HG03439 (cell line): ENCODE data around the gene IGF2.

Experiments
- ATAC-seq: cut with Tn5 transposase; IDR thresholded peaks from one replicate; pipeline ENCODE4 v1.9.1; 2021; ENCODE audit warnings: mild to moderate bottlenecking, moderate library complexity; ENCODE audit not compliant: unreplicated experiment

Gene IGF2

DNA sequence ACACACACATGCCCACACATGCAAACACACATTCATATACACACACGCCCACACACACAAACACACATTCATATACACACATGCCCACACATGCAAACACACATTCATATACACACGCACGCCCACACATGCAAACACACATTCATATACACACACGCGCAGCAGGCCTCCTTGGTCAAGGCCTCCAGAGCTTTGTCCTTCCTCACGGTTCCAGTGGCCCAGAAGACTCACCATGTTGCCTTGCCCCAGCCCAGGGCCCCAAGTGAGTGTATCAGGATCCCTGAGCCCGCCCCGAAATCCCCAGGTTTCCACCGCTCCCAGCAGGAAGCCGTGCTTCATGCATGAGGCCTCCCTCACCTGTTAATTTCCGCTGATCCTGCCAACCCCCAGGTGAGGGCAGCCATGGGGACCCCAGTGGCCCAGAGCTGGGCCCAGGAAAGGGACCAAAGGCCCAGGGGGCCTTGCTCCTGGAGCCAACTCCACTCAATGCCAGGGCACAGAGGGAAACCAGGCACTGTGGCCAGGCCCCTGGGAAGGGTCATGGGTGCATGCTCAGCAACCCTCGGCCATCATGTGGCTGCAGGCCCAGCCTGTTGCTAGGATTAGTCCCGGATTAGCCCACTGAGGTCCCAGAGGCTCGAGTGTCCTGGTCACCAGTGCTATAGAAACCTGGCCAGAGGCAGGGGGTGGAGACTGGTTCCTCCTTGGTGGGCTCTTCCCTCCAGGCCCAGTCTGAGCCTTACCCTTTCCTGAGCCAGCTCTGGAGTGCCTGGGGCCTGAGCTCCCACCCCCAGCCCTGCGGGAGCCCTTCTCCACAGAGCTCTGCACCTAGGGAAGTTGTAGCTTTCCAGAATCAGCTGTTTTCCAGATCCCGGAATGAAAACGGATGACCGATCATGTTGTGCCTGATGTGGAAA, 34.4 kb downstream of the IGF2 start:
- no peak for ATAC-seq

DNA sequence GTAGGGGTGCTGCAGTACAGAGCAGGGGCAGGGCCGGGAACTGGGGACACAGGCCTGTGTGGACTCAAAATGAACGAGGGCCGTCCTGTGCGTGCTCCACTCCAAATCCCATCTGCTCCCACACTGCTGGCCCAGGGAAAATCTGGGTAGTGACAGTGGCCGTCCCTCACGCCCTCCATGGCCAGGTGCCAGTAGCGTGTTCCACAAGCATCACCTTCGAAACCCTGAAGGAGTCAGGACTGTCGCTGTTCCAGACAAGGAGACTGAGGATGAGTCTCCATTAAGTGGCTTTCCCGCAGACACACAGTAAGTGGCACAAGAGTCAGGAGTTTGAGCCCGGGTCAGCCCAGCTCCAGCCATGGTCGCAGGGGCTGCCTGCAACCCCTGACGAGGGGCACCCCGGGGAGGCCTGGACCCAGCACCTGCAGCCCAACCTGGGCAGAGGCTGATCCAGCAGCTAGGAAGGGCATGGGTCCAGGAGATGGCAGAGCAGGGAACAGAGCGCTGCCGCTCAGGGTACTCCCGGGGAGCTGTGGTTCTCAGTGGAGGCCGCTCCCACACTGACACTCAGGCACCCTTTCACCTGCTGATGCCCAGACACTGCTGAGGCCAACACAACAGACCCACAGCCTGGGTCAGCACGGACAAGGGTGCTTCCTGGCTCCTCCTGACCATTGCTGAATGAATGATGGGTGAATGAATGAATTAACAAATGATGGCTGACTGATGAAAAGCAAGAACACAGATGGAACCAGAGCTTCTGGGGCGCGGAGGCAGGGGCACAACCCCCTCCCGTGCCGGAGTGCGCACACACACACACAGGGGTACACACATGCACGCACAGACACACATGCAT, 35.3 kb downstream of the IGF2 start:
- no peak for ATAC-seq

DNA sequence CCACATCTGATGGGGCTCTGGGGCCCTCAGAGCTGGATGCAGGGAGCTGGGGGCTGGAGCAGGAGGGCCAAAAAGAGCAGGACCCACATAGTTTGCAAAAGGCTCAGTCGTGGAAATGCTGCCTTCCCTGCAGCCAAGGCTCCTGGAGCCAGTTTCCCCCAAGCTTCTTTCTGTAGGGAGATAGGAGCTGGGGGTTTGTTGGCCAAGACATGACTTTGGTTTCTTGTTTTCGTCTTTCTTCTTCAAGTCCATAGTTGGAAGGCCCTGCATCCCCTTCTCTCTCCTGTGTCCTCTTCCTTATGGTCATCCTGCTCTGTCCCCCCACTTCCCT, 36.3 kb downstream of the IGF2 start:
- ATAC-seq: no peak

DNA sequence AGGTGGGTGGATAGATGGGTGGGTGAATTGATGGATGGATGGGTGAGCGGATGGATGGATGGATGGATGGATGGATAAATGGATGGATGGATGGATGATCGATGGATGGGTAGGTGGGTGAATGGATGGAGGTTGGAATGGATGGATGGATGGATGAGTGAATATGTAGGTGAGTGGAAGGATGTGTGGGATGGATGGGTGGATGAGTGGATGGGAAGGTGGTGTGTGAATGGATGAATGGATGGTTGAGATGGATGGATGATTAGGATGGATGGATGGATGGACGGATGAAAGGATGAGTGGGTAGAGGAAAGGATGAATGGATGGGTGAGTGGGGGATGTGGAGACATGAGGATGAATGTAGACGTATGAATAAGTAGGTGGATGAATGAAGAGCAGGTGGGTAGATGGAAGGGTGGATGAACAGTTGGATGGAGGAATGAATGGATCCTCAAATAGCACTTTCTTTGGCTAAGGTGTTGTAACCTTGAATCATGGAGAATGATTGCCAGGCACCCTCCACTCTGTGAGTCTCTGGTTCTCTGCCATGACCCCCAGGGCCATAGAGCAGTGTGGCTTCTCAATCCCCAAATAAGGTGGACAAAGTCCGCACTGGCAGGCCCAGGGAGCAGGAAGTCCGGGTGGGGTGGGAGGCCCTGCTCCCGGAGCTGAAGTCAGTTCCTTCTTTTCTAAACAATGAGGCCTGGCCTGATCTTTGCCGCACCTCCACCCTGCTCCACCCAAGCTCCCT, 36.9 kb downstream of the IGF2 start:
- no peak for ATAC-seq

DNA sequence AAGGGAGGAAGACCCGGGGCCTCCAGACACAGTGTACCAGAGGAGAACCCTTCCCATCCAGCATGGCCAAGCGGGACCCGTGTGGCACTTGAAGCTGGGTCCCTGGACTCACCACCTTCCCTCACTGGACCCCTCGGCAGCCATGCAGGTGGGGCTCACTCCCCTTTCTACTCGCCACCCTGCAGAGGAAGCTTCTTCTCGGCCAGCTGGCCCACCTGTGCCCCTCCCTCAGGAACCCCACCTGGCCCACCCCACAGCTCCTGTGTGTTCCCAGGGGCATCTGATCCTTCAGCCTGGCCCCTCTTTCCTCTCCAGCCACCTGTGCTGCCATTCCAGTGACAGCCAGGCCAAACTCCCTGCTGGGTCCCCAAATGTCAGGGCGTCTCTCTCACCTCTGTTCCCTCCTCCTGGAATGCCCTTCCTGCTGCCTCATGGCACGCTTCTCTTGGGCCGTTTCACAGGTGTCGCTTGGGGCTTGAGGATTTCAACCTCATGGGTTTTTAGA, 38.0 kb downstream of the IGF2 start:
- no peak for ATAC-seq

DNA sequence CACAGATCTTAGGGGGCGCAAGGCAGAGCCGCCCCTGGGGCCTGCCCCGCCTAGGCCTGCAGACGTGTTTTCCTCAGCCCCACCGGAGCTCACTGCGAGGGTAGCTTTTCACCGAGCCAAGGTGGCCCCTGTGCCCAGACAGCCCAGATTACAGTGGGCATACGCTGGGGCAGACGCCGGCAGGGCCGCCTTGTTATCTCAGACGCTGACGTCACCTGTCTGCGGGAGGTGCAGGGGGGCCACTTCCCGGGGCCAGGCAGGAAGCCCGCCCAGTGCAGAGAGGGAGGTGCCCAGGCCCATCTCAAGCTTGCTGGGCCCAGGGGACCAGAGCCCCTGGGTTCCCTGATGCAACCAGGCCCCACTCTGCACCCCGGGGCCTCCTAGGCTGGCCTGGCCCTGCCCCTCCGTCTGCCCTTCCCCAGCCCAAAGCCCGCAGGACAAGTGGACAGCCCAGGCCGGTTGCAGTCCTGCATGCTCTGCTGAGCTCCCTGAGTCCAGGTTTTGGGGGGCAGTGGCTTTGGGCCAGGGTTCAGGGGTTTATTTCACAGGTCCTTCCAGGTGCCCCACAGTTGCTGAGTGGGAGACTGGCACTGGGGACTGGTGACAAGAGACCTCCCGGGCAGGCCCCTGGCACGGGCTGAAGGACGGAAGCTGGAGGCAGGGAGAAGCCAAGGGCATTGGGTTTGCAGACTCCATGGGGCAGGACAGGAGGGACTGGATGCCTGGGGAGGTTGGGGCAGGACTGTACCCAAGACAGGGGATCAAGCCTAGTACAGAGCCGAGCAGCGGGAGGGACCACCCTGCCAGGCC, 38.6 kb downstream of the IGF2 start:
- no peak for ATAC-seq

DNA sequence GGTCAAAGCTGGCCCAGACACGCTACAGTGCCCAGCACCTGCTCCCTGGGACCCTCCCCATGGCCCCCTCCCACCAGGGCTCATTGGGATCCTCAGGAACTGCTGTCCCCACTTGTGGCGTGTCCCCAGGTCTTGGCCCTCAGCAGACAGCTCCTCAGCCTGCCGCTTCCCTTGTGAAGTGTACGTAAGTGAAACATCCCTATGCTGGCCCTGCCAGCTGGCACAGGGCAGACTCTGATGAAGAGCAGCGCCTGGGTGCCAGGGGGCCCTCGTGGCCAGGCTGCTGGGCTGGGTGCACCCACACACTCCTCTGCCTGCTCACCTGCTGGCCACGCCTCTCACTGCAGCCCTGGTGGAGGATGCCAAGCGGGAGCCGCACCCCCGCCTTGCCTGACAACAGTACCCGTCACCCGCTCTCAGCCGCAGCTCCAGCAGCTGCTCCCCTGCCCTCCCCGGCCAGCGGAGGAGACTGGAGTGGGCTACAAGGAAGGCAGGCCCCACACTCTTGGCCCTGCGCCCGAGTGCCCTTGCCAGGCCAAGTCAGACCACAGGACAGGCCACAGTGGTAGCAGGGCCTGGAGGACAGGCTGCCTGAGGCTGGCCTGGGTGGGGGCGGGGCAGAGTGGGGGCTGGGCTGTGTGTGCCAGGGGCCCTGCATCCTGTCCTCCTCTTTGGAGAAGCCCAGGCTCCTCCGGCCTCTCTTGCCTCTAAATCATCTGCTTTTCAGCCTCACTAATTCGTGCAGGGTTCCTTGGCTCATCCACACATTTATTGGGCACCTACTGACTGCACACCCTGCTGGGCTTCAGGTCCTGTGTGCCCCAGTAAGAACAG, 39.5 kb downstream of the IGF2 start:
- no peak for ATAC-seq

DNA sequence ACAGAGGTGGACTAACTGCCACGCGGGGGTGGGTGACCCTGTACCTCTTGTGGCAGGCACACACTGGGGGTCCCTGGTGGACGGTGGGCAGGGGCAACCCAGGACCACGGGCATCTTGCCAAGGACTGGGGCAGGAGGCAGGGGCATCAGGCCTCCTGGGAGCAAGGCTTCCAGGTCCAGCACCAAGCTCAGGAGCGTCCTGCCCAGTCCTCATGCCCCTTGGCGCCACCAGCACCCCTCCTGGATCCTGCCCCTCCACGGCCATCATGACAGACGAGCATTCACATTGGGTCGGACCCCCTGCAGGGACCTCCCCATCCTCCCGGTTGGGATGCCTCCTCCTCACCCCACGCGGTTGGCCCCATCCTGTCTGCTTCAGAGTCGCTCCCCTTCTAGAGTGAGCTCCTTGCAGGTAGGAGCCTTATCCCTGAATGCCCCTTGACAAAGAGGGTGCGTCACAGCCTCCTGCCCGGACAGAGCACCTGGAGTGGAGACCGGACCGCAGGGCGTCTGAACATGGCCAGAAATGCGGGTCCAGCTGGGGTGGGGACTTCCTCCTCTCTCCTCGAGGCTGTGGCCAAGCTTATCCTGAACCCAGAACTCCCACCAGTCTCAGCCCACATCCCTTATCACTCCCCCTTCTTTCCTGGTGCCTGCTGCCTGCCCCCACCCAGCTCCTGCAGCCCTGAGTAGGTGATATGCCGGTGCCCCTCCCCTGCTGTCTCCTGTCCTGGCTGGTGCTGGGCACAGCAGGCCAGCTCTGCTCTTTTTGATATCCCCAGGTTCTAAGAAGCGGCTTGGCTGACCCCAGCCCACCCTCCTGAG, 40.3 kb downstream of the IGF2 start:
- no peak for ATAC-seq

DNA sequence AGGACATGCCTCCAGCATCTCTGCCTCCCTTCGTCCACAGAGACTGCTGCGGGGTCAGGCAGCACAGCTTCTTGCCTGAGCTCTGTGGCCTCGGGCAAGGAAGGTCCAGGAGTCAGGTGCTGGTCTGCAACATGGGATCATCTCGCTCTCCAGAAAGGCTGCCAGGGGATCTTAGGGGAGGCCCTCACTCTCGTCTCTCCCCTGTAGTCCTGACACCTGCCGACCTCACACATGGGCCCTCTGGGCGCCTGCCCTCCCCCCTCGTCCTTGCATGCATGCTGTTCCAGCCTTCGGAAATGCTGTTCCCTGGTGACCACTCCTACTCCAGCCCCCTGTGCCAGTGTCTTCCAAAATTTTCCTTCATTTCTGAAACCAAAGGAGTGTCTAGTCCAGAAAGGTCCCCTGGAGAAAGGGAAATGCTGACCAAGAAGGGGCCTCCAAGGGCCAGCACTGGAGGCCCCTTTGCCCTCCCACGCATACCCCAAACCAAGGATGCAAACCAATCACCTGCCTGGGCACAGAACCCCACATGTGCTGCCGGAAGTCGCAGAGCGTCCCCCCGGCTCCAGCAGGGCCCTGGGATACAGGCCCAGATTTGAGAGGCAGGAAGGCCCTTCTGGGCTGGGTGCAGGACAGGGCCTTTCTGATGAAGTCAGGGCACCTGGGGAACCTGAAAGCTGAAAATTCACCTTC, 41.0 kb downstream of the IGF2 start:
- ATAC-seq: no peak

DNA sequence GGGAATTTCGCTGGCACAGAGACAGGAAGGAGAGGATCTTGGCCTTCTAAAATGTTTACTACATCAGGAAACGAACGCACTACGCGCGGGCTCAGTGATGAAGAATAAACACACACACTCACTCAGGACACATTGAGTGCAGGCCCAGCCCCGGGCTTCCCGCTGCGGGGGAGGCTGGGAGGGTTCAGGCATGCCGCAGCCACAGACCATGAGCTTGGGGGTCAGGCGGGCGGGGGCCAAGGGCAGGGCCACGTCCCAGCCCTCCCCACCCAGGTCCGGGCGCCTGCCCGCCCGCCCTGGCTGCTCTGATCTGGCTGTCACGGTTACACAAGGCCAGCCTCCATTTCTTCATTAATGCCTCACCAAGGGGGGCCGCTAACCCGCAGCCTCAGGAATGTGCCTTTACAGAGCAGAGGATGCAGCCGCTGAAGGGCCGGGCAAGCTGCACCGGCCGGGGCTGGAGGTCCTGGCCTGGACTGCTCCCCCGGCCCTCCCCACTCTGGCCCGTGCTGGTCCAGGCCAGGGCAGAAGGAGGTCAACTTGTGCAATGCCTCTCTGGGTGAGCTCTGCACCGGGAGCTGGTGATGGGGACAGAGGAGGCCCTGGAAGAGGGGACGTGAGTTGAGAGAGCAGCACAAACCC, 41.7 kb downstream of the IGF2 start:
- no peak for ATAC-seq

DNA sequence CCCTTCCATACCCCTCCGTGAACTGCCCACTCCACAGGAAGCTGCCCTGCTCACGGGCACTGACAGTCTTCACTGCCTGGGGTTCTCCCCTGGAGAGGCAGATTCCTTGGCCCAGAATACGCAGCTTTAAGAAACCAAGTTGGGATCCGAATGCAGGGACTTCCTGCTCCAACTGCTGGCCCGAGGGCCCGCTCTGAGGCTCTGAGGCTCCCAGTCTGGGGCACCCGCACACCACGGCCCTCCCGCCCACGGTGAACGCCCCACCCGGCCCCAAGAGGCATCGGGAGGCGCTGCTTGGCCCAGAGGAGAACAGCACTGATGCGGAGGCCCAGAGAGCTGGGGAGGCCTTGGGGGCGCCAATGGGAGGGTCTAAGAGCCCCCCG, 42.3 kb downstream of the IGF2 start:
- no peak for ATAC-seq

DNA sequence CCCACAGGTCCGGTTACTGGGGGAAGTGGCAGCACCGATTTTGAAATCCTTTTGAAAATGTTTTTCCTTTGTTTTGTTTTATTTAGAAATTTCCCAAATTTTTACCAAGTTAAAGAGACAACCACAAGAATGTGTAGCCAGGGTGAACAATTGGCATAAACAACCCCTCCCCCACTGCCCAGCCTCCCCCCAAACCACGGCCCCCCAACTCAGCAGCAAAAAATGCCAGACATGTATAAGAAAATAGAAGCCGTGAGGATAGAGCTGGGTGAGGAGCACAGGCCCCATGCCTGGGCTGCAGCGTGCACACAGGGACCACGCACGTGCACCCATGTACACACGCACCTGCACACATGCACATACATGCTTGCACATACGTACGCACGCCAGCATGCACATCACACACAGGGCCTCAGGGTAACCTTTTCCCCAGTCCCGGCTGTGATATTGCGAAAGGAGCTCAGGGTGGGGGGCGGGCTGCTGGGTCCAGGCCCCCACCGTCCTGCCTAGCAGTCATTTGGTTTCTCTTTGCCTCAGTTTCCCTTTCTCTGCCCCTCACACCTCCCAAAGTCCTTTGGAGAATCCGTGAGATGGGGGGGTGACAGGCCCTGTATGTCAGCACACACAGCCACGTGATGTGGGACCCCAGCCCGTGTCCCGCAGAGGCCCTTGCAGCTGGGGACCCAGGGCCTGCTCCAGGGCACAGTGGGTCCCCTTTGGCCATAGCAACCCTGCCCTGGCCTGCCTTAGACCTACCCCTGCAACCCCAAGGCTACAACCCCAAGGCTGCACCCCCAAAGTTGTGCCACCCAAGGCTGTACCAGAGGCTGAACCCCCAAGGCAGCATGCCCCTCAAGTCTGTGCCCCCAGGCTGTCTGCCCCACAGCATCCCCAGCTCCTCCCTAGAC, 42.9 kb downstream of the IGF2 start:
- ATAC-seq: no peak

DNA sequence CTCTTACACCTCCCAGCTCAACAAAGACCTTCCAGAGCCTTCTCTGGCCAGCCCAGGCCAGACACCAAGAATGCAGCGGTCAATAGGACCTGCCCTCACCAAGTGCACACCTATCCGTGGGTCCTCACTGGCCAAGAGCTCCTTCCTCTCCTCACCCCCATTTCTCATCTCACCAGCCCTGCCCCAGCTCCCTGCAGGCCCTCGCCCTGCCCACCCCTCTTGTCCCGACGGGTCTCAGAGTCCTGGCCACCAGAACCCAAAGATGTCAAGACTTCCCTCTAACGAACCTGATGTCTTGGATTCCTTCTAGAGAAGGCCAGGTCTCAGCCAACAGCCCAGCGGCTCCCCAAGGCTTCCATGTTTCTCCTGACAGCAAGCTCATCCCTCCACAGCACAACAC, 43.6 kb downstream of the IGF2 start:
- ATAC-seq: no peak

DNA sequence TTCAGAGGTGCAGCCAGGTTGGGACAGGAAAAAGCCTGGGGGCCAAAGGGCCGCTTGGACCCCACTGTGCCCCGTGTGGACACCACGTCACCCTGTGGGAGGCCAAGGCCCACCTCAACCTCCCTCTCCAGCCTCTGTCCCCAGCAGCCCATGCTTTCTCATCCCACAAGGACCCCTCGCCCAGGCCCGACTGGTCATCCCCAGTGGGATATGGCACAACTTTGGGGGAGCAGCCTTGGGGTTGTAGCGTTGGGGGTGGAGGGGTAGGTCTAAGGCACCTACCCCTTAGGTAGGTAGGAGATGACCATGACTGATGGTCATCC, 44.0 kb downstream of the IGF2 start:
- no peak for ATAC-seq

DNA sequence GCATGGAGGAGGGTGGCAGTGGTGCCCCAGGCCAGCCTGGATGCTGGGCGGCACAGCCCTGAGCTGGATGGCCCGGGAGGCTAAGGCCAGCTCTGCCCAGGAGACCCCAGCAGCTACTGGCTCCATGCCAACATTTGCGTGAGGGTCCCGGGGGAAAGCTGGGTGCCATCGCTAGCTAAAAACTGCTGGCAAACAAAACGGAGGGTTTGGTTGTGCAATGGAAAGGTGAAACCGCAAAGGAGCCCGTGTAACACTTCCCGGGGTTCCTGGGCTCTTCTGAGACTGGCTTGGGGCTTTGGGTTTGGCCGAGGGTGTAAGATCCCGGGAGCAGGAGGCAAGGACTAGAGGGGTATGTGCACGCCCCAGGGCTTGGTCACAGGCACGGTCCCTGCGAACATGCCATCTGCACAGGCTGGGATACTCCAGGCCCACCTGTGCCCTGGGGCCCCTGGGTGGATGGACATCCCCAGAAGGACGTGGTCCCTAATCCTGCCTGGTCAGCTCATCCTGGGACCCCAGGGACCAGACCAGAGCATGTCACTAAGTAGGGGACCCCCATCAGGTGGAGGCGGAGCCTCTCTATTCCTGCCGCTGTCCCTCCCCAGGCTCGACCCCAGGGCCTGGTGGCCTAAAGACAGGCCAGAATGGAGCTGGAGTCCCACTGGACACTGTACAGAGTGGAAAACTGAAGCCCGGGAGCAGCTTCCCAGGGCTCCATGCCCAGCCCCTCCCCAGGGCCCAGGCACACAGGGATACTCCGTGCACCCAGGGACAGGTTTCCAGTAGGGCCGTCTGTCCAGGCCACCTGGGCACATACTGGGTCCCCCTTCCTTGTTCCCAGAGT, 44.6 kb downstream of the IGF2 start:
- no peak for ATAC-seq
